Kidney epithelial cell (primary cell): ENCODE results near the gene GRAP. TPM values are rescaled to one million over a fixed set of nuclear protein-coding genes. Genes with fewer than 3 reads are reported as not detected.

Source experiments
- DNase-seq: peaks from one replicate; pipeline ENCODE4 v3.0.0-alpha.2; 2010; ENCODE audit warnings: low read depth
- H3K27me3 ChIP-seq: 2 replicates; pipeline ENCODE4 v1.6.0; 2011; ENCODE audit warnings: low read length; ENCODE audit not compliant: control insufficient read depth, insufficient read depth
- H3K36me3 ChIP-seq: 2 replicates; pipeline ENCODE4 v1.5.1; 2011; ENCODE audit warnings: low read length; ENCODE audit not compliant: control insufficient read depth, insufficient read depth
- H3K4me3 ChIP-seq: 2 replicates; pipeline ENCODE4 v1.5.1; 2011; ENCODE audit warnings: low read depth, mild to moderate bottlenecking, control low read depth, low read length
- CTCF ChIP-seq: IDR thresholded peaks from 2 replicates; pipeline ENCODE4 v1.5.1; 2011; ENCODE audit warnings: mild to moderate bottlenecking, moderate library complexity, low read length, control low read depth, inconsistent platforms; ENCODE audit not compliant: insufficient read depth, poor library complexity, severe bottlenecking
- total RNA-seq: library from RNA; depleted of rRNA; stranded (reverse); fragments of >200 nt; gene quantifications from 2 replicates; pipeline ENCODE4 v1.2.3, GENCODE V29; 2015

The GRAP gene
- total RNA-seq, 1 donor from 2014 or later: 1.6 TPM

GRCh38 chr17:19013806-19014627, 32.7 kb downstream of the GRAP start:
- no peak for TF ChIP-seq CTCF
- Histone ChIP-seq H3K27me3 (peaks cover 7% of the 10 kb centered on the region), H3K36me3 (no peaks in the 10 kb centered on the region), H3K4me3 (no peak overlapping the region)
- no peak for DNase-seq

GRCh38 chr17:19013226-19013625, 33.5 kb downstream of the GRAP start:
- no peaks in the 10 kb centered on the region for H3K36me3 ChIP-seq
- no peak overlapping the region for H3K4me3 ChIP-seq
- peaks cover 6% of the 10 kb centered on the region for H3K27me3 ChIP-seq
- no peak for TF ChIP-seq CTCF
- no peak for DNase-seq

- H3K27me3 ChIP-seq: peaks cover 3% of the 10 kb centered on the region
- no peak for TF ChIP-seq CTCF
- DNase-seq: no peak
- no peak overlapping the region for H3K4me3 ChIP-seq
- H3K36me3 ChIP-seq: no peaks in the 10 kb centered on the region
Measured at GRCh38 chr17:19012171-19013080, 34.3 kb downstream of the GRAP start.

- DNase-seq: no peak
- H3K27me3 ChIP-seq: peaks cover 2% of the 10 kb centered on the region
- no peak for TF ChIP-seq CTCF
- no peak overlapping the region for H3K4me3 ChIP-seq
- H3K36me3 ChIP-seq: no peaks in the 10 kb centered on the region
Measured at GRCh38 chr17:19011581-19011980, 35.2 kb downstream of the GRAP start.

- Histone ChIP-seq H3K36me3 (no peaks in the 10 kb centered on the region), H3K4me3 (no peak overlapping the region), H3K27me3 (no peaks in the 10 kb centered on the region)
- no peak for TF ChIP-seq CTCF
- DNase-seq: no peak
Measured at GRCh38 chr17:19010729-19011505, 35.8 kb downstream of the GRAP start.
